Tibial nerve (tissue), 3 donors: Measurements from ENCODE around the gene MRTFB.

Experiments used
- POLR2A ChIP-seq, 2 donors: fragments of 450-650 bp; IDR thresholded peaks; one replicate each; pipeline ENCODE4 v1.6.1; 2017; ENCODE audit warnings: antibody characterized with exemption in 2 of 2, mild to moderate bottlenecking in 2 of 2, moderate library complexity in 2 of 2
- TF ChIP-seq, protein P1 (sequence below), 5 experiments: fragments of 200-600 bp in 3 of 5; fragments of 450-650 bp in 2 of 5; sonication (generic) in 3 of 5; IDR thresholded peaks; one replicate each; pipeline ENCODE4 v1.5.1; 2016 to 2019; ENCODE audit warnings: antibody characterized with exemption in 5 of 5, mild to moderate bottlenecking in 3 of 5, moderate library complexity in 2 of 5

DNA sequence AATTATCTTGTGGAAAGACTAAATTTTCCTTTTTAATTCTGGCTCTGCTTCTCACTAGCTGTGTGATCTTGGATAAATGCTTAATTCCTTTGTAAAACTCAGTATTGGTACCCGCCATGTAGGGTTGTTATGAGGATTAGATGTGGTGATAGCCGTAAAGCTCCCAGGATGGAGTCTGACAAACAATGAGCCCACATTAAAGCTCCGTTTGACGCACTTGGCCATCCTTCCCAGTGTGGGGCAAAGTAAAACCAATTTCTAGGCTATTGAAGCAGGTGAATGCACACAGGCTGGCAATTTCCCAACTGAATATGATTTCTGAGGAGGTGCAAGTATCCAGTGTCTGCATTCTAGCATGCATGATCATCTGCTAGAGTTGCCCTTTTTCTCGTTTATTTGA lies 123.6 kb downstream of the MRTFB start:
- no peak for TF ChIP-seq POLR2A (IDR thresholded peaks at IDR 0.05)
- TF ChIP-seq, protein P1, sequence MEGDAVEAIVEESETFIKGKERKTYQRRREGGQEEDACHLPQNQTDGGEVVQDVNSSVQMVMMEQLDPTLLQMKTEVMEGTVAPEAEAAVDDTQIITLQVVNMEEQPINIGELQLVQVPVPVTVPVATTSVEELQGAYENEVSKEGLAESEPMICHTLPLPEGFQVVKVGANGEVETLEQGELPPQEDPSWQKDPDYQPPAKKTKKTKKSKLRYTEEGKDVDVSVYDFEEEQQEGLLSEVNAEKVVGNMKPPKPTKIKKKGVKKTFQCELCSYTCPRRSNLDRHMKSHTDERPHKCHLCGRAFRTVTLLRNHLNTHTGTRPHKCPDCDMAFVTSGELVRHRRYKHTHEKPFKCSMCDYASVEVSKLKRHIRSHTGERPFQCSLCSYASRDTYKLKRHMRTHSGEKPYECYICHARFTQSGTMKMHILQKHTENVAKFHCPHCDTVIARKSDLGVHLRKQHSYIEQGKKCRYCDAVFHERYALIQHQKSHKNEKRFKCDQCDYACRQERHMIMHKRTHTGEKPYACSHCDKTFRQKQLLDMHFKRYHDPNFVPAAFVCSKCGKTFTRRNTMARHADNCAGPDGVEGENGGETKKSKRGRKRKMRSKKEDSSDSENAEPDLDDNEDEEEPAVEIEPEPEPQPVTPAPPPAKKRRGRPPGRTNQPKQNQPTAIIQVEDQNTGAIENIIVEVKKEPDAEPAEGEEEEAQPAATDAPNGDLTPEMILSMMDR (IDR thresholded peaks at IDR 0.05) = no peak
